ENCODE measurements around the gene RNF41. TPM values are rescaled to one million over a fixed set of nuclear protein-coding genes. Genes with fewer than 3 reads are reported as not detected.
A peak's percentile ranks its signal among the peaks of the same experiment; 100 is the strongest.

The RNF41 gene
- total and polyA plus RNA-seq, 2 of the 13 experiments (the other 11 are each of a cell fraction or from before 2014, with no cell fraction given), result 27.1 to 39.4 TPM

DNA sequence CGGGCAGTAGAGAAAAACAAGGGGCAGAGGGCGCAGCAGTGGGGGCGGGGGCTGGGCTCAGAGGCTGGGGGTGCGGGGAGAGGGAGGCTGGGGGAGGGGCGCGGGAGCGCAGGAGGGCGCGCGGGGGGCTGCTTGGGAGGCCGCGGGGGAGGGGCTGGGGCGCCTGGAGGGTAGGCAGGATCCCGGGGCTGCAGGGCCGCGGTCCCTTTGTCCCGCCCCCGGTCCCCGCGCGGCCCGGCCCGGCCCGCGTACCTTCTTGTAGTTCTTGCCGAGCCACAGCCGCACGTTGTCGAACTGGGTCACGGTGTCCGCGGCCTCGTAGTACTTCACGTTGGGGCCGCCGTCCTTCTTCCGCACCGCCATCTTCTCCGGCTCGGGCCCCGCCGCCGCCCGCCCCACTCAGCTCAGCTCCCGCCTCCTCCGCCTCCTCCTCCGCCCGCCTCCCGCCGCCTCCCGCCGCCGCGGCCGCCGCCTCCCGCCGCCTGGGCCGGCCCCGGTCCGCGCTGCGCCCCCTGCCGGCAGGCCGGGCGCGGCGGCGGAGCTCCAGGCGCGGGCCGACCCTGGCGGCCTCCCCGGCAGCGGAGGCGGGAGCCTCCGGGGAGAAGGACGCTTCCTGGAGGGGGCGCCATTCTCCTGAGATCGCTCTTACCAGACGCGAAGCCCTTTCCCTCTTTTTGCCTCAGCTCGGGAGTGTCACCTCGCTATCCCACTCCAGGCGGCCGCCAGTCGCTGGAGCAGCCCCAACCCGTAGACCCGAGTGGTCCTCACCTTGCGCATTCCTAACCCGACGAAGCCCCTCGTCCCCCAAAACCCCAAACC lies 32.4 kb downstream of the RNF41 start, which contains the start of gene SMARCC2 (continued):
- TF ChIP-seq STAG1 (CRISPR knock-in tag; IDR thresholded peaks at IDR 0.05) (peak; percentile 51), ZNF562 (CRISPR knock-in tag; IDR thresholded peaks at IDR 0.05; ENCODE audit: borderline replicate concordance) (no peak), FOXJ3 (CRISPR knock-in tag; IDR thresholded peaks at IDR 0.05; ENCODE audit: borderline replicate concordance) (no peak), REST (IDR thresholded peaks at IDR 0.05; ENCODE audit: borderline replicate concordance in 1 of 2, low read depth in 1 of 2, low read length in 2 of 2) (0 out of 4 replicates have a peak, but pooled peaks of 1 of the 2 experiments have one; percentile 7), ZNF224 (CRISPR knock-in tag; IDR thresholded peaks at IDR 0.05) (0 out of 2 replicates have a peak, but pooled peaks have one; percentile 72), TBX3 (IDR thresholded peaks at IDR 0.05; ENCODE audit: borderline replicate concordance) (no peak), RBFOX2 (IDR thresholded peaks at IDR 0.05; ENCODE audit: low read depth, low read length) (peak; percentile 69), NRL (CRISPR knock-in tag; IDR thresholded peaks at IDR 0.05; ENCODE audit: borderline replicate concordance) (0 out of 2 replicates have a peak, but pooled peaks have one; percentile 28), SRY (CRISPR knock-in tag; IDR thresholded peaks at IDR 0.05) (0 out of 2 replicates have a peak, but pooled peaks have one; percentile 59), KLF13 (CRISPR knock-in tag; IDR thresholded peaks at IDR 0.05) (no peak), RNF2 (conservative IDR thresholded peaks at IDR 0.05; ENCODE audit: low read depth) (no peak), XRCC5 (optimal IDR thresholded peaks at IDR 0.05; ENCODE audit: low read length) (peak; percentile 82), HNF1A (IDR thresholded peaks at IDR 0.05; ENCODE audit: low read depth) (no peak), HNF1A (CRISPR knock-in tag; IDR thresholded peaks at IDR 0.05; ENCODE audit: borderline replicate concordance) (no peak), MEIS1 (CRISPR knock-in tag; IDR thresholded peaks at IDR 0.05; ENCODE audit: borderline replicate concordance) (no peak), REXO4 (CRISPR knock-in tag; IDR thresholded peaks at IDR 0.05; ENCODE audit: borderline replicate concordance) (no peak), HMG20A (CRISPR knock-in tag; IDR thresholded peaks at IDR 0.05; ENCODE audit: borderline replicate concordance) (no peak), TFAP4 (IDR thresholded peaks at IDR 0.05; ENCODE audit: borderline replicate concordance, low read depth) (no peak), MEF2D (CRISPR knock-in tag; IDR thresholded peaks at IDR 0.05) (no peak)

Data from HepG2 (cell line).